ENCODE measurements around the gene DONSON. TPM values are rescaled to one million over a fixed set of nuclear protein-coding genes. Genes with fewer than 3 reads are reported as not detected.
"Not testable (repeated sequence)": the region's sequence is repeated elsewhere in the genome, so short reads cannot be mapped to it uniquely, and the experiment has no call there.

DONSON gene
- total RNA-seq, 1 experiment from 2014 or later, result 29.2 TPM

- H3K79me2 ChIP-seq (ENCODE audit: low read length), result no peaks in the 10 kb centered on the region
- H3K9me3 ChIP-seq (ENCODE audit: low read length), result no peaks in the 10 kb centered on the region
- H4K20me1 ChIP-seq (ENCODE audit: low read length), result no peaks in the 10 kb centered on the region
- DNase-seq (no peak), ATAC-seq (no peak)
- H3K9ac ChIP-seq (ENCODE audit: low read length), result no peak overlapping the region
- no peak overlapping the region for H3K4me3 ChIP-seq (ENCODE audit: low read length)
- no peaks in the 10 kb centered on the region for H3K4me1 ChIP-seq (ENCODE audit: insufficient read depth, low read length)
- H3K4me2 ChIP-seq (ENCODE audit: low read length), result no peak overlapping the region
- BruUV-seq (replicated peaks), result no TSS peak
- no peak overlapping the region for H3K27ac ChIP-seq (ENCODE audit: low read length)
- no peaks in the 10 kb centered on the region for H3F3A ChIP-seq (ENCODE audit: low read length, unreplicated experiment)
- ChIA-PET CTCF (interaction anchor here (0.6 to 0.8 kb wide), 2 partner anchors 16 to 1099 kb away, joined by 3 to 6 read pairs; no protein-coding TSS in a partner anchor), POLR2A (ENCODE audit: unreplicated experiment) (no interaction called here)
- TF ChIP-seq EZH2 (IDR thresholded peaks at IDR 0.05; ENCODE audit: low read length, unreplicated experiment), result no peak
- no peak for TF ChIP-seq CTCF (conservative IDR thresholded peaks at IDR 0.05; ENCODE audit: low read depth, low read length)
- no peak for TF ChIP-seq EZH2phosphoT487 (IDR thresholded peaks at IDR 0.05; ENCODE audit: borderline replicate concordance, low read length)
- H3K27me3 ChIP-seq (ENCODE audit: low read length), result no peaks in the 10 kb centered on the region
- intact Hi-C loops (cut with micrococcal nuclease), result no loop called here
- peaks cover 10% of the 10 kb centered on the region for H3K36me3 ChIP-seq (ENCODE audit: low read depth, low read length)
- no peak overlapping the region for H2AFZ ChIP-seq (ENCODE audit: low read length)
- H3K9me2 ChIP-seq (replicated peaks; ENCODE audit: low read length), result no peaks in the 10 kb centered on the region
Measured at GRCh38 chr21:33622253-33622652, 33.8 kb upstream of the DONSON start.

- intact Hi-C loops (cut with micrococcal nuclease), result no loop called here
- POLR2A ChIA-PET (ENCODE audit: unreplicated experiment), result no interaction called here
- TF ChIP-seq EZH2 (IDR thresholded peaks at IDR 0.05; ENCODE audit: low read length, unreplicated experiment) (no peak), EZH2phosphoT487 (IDR thresholded peaks at IDR 0.05; ENCODE audit: borderline replicate concordance, low read length) (no peak), CTCF (conservative IDR thresholded peaks at IDR 0.05; ENCODE audit: low read depth, low read length) (no peak)
- no peaks in the 10 kb centered on the region for H3K9me2 ChIP-seq (replicated peaks; ENCODE audit: low read length)
- H3K9ac ChIP-seq (ENCODE audit: low read length), result no peak overlapping the region
- H3K27me3 ChIP-seq (ENCODE audit: low read length), result no peaks in the 10 kb centered on the region
- no peak overlapping the region for H3K4me2 ChIP-seq (ENCODE audit: low read length)
- H3K79me2 ChIP-seq (ENCODE audit: low read length), result no peaks in the 10 kb centered on the region
- peaks cover 10% of the 10 kb centered on the region for H3K36me3 ChIP-seq (ENCODE audit: low read depth, low read length)
- H3K4me1 ChIP-seq (ENCODE audit: insufficient read depth, low read length), result no peaks in the 10 kb centered on the region
- H2AFZ ChIP-seq (ENCODE audit: low read length), result no peak overlapping the region
- CTCF ChIA-PET, result interaction anchor here (1.3 kb wide), 1 partner anchor 14 kb away, joined by 4 read pairs; no protein-coding TSS in a partner anchor
- H4K20me1 ChIP-seq (ENCODE audit: low read length), result no peaks in the 10 kb centered on the region
- H3F3A ChIP-seq (ENCODE audit: low read length, unreplicated experiment), result no peaks in the 10 kb centered on the region
- no TSS peak for BruUV-seq (replicated peaks)
- no peaks in the 10 kb centered on the region for H3K9me3 ChIP-seq (ENCODE audit: low read length)
- ATAC-seq (no peak), DNase-seq (no peak)
- H3K27ac ChIP-seq (ENCODE audit: low read length), result no peak overlapping the region
- no peak overlapping the region for H3K4me3 ChIP-seq (ENCODE audit: low read length)
Measured at GRCh38 chr21:33619726-33620125, 31.2 kb upstream of the DONSON start.

GRCh38 chr21:33618407-33618806, 29.9 kb upstream of the DONSON start:
- H4K20me1 ChIP-seq (ENCODE audit: low read length), result no peaks in the 10 kb centered on the region
- H3K27me3 ChIP-seq (ENCODE audit: low read length), result no peaks in the 10 kb centered on the region
- H3K27ac ChIP-seq (ENCODE audit: low read length), result no peak overlapping the region
- intact Hi-C loops (cut with micrococcal nuclease), result no loop called here
- no peak overlapping the region for H2AFZ ChIP-seq (ENCODE audit: low read length)
- no peaks in the 10 kb centered on the region for H3K9me2 ChIP-seq (replicated peaks; ENCODE audit: low read length)
- no peaks in the 10 kb centered on the region for H3K9me3 ChIP-seq (ENCODE audit: low read length)
- no peak overlapping the region for H3K9ac ChIP-seq (ENCODE audit: low read length)
- no peak overlapping the region for H3K4me3 ChIP-seq (ENCODE audit: low read length)
- no peak overlapping the region for H3K4me2 ChIP-seq (ENCODE audit: low read length)
- H3K79me2 ChIP-seq (ENCODE audit: low read length), result no peaks in the 10 kb centered on the region
- DNase-seq (no peak), ATAC-seq (no peak)
- ChIA-PET CTCF (no interaction called here), POLR2A (ENCODE audit: unreplicated experiment) (no interaction called here)
- H3K36me3 ChIP-seq (ENCODE audit: low read depth, low read length), result peaks cover 9% of the 10 kb centered on the region; the same call in 1 of the 2 replicates
- no peaks in the 10 kb centered on the region for H3K4me1 ChIP-seq (ENCODE audit: insufficient read depth, low read length)
- no peak for TF ChIP-seq CTCF (conservative IDR thresholded peaks at IDR 0.05; ENCODE audit: low read depth, low read length)
- no peak for TF ChIP-seq EZH2phosphoT487 (IDR thresholded peaks at IDR 0.05; ENCODE audit: borderline replicate concordance, low read length)
- TF ChIP-seq EZH2 (IDR thresholded peaks at IDR 0.05; ENCODE audit: low read length, unreplicated experiment), result no peak
- BruUV-seq (replicated peaks), result no TSS peak
- H3F3A ChIP-seq (ENCODE audit: low read length, unreplicated experiment), result no peaks in the 10 kb centered on the region

GRCh38 chr21:33617565-33617964, 29.1 kb upstream of the DONSON start:
- H3K27me3 ChIP-seq (ENCODE audit: low read length); intact Hi-C loops (cut with micrococcal nuclease); ATAC-seq; H3K4me3 ChIP-seq (ENCODE audit: low read length); BruUV-seq (replicated peaks); H3K9me2 ChIP-seq (replicated peaks; ENCODE audit: low read length); CTCF ChIA-PET; H3K4me1 ChIP-seq (ENCODE audit: insufficient read depth, low read length); H3K4me2 ChIP-seq (ENCODE audit: low read length); DNase-seq; H3F3A ChIP-seq (ENCODE audit: low read length, unreplicated experiment); H3K9me3 ChIP-seq (ENCODE audit: low read length); POLR2A ChIA-PET (ENCODE audit: unreplicated experiment); H3K79me2 ChIP-seq (ENCODE audit: low read length); H4K20me1 ChIP-seq (ENCODE audit: low read length); H3K27ac ChIP-seq (ENCODE audit: low read length); H3K9ac ChIP-seq (ENCODE audit: low read length); H2AFZ ChIP-seq (ENCODE audit: low read length): not testable (repeated sequence)
- peaks cover 10% of the 10 kb centered on the region; the same call in 1 of the 2 replicates for H3K36me3 ChIP-seq (ENCODE audit: low read depth, low read length)
